Nephron (organoid): ENCODE measurements around the gene PLGLB2.
"Not testable (repeated sequence)": the region's sequence is repeated elsewhere in the genome, so short reads cannot be mapped to it uniquely, and the experiment has no call there.

Source experiments
- H3K27ac Mint-ChIP-seq, 3 experiments: 2 replicates each; pipeline ENCODE4 v1.8.0; 2020; ENCODE audit warnings: mixed read lengths in 3 of 3, mild to moderate bottlenecking in 2 of 3, moderate library complexity in 1 of 3
- H3K27me3 Mint-ChIP-seq: 2 replicates; pipeline ENCODE4 v1.8.0; 2021; ENCODE audit warnings: low read depth, mild to moderate bottlenecking, moderate library complexity, mixed read lengths
- H3K36me3 Mint-ChIP-seq: 2 replicates; pipeline ENCODE4 v1.8.0; 2020; ENCODE audit warnings: low read depth, mixed read lengths
- H3K4me1 Mint-ChIP-seq: 2 replicates; pipeline ENCODE4 v1.8.0; 2020; ENCODE audit warnings: mixed read lengths
- H3K4me3 Mint-ChIP-seq, 3 experiments: 2 replicates each; pipeline ENCODE4 v1.8.0; 2020; ENCODE audit warnings: mild to moderate bottlenecking in 3 of 3, mixed read lengths in 3 of 3, moderate library complexity in 2 of 3
- H3K9me3 Mint-ChIP-seq: 2 replicates; pipeline ENCODE4 v1.8.0; 2020; ENCODE audit warnings: mixed read lengths

The PLGLB2 gene

DNA sequence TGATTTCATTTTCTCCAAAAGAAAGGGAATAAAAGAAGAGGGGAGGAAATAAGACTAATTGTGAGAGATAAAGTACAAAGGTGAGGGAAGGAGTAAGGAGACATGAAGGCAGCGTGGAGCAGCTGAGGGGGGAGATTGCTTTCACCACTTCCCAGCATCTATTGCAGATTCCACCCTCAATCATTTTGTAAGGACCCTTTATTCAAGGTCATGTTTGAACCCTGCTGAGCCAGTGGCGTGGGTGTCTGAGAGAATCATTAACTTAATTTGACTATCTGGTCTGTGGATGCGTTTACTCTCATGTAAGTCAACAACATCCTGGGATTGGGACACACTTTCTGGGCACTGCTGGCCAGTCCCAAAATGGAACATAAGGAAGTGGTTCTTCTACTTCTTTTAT is at the start of gene PLGLB2:
TSS of gene PLGLB2 (plus strand) at position 297 of the 400 bp plus-strand sequence. CDS start at position 364, 67 bp downstream.
- H3K36me3 Mint-ChIP-seq, H3K27ac Mint-ChIP-seq, H3K4me1 Mint-ChIP-seq, H3K27me3 Mint-ChIP-seq, H3K4me3 Mint-ChIP-seq, H3K9me3 Mint-ChIP-seq: not testable (repeated sequence)

GRCh38 chr2:87704572-87705323 is 43.1 kb upstream of the PLGLB2 start:
- H3K36me3 Mint-ChIP-seq, H3K9me3 Mint-ChIP-seq: not testable (repeated sequence)

GRCh38 chr2:87708368-87708767 is 39.5 kb upstream of the PLGLB2 start:
- H3K27ac Mint-ChIP-seq, H3K36me3 Mint-ChIP-seq, H3K9me3 Mint-ChIP-seq, H3K4me3 Mint-ChIP-seq, H3K27me3 Mint-ChIP-seq, H3K4me1 Mint-ChIP-seq: not testable (repeated sequence)

More at GRCh38 chr2:87704572-87705323, 43.1 kb upstream of the PLGLB2 start:
- not testable (repeated sequence) for H3K4me1 Mint-ChIP-seq, H3K4me3 Mint-ChIP-seq, H3K27me3 Mint-ChIP-seq, H3K27ac Mint-ChIP-seq

DNA sequence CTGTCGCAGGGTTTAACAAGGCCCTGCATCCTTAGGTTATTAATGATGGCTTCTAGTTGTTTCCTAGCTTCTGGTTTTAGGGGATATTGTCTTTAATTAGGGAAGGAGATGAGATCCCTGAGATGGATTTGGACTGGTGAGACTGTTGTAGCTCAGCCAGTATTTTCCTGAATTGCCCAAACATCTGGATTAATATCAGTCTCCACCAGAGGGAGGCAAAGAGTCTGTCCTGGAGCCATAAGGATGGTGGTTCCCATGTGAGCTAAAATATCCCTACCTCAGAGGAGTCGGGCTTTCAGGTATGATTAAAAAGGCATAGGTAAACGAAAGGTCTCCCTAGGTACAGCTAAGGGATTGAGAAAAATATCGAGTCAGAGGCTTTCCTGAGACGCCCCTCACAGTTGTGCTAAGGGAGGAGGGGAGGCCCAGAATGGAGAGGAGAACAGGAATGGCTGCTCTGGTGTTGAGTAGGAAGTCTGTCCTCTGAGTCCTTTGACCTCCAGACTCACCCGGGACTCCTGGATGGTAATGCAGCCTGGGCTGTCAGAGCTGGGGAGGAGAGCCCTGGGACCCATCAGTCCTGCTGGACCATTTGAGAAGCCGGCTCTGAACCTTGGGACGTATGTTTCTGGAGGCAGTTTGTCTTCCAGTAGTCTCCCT is 19.8 kb upstream of the PLGLB2 start:
- not testable (repeated sequence) for H3K27ac Mint-ChIP-seq, H3K4me3 Mint-ChIP-seq, H3K4me1 Mint-ChIP-seq, H3K27me3 Mint-ChIP-seq, H3K36me3 Mint-ChIP-seq, H3K9me3 Mint-ChIP-seq

GRCh38 chr2:87740928-87741327 is 7.0 kb upstream of the PLGLB2 start:
- not testable (repeated sequence) for H3K27me3 Mint-ChIP-seq, H3K4me1 Mint-ChIP-seq, H3K27ac Mint-ChIP-seq, H3K36me3 Mint-ChIP-seq, H3K4me3 Mint-ChIP-seq, H3K9me3 Mint-ChIP-seq

GRCh38 chr2:87742393-87743108 is 5.3 kb upstream of the PLGLB2 start:
- H3K4me1 Mint-ChIP-seq, H3K36me3 Mint-ChIP-seq, H3K27ac Mint-ChIP-seq, H3K4me3 Mint-ChIP-seq, H3K9me3 Mint-ChIP-seq, H3K27me3 Mint-ChIP-seq: not testable (repeated sequence)

DNA sequence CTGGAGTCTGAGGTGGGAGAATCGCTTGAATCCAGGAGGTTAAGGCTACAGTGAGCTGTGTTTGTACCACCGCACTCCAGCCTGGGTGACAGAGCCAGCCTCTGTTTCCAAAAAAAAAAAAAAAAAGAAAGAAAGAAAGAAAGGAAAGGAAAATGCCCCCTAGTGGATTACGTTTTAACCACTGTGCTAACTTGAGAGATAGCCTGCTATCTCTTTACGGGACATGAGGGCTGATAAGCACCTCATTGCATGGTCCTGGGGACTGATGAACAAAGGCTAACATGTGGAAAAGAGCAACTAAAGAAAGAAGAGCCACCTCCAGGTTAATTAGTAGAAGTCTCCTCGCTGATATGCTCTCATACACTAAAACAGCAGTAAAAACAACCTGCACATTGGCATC is 4.2 kb upstream of the PLGLB2 start:
- H3K9me3 Mint-ChIP-seq, H3K4me1 Mint-ChIP-seq, H3K36me3 Mint-ChIP-seq: not testable (repeated sequence)

DNA sequence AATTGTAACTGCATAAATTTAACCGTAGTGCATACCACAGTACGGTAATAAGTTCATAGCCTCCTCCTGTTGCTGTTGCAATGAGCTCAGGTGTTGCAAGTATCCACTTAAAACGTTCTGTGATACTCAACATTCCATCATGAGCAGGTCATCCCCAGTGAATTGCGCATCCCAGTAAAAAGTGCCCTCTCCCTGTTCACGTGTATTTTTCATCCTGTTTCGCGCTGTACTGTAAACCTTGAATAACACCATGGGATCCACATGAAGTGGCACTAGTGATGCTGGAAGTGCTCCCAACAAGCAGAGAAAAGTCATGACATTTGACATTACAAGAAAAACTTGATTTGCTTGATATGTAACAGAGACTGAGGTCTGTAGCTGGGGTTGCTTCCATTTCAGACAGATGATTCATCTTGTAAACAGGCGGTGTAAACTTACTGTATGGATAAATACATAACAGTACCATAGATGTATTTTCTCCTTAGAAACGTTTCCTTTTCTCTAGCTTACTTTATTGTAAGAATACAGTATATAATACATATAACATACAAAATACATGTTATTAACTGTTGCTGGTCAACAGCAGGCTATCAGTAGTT is 2.4 kb upstream of the PLGLB2 start:
- not testable (repeated sequence) for H3K9me3 Mint-ChIP-seq, H3K4me1 Mint-ChIP-seq, H3K36me3 Mint-ChIP-seq, H3K27ac Mint-ChIP-seq, H3K4me3 Mint-ChIP-seq, H3K27me3 Mint-ChIP-seq

More for the DNA sequence above, 4.2 kb upstream of the PLGLB2 start:
- H3K27ac Mint-ChIP-seq, H3K4me3 Mint-ChIP-seq, H3K27me3 Mint-ChIP-seq: not testable (repeated sequence)

DNA sequence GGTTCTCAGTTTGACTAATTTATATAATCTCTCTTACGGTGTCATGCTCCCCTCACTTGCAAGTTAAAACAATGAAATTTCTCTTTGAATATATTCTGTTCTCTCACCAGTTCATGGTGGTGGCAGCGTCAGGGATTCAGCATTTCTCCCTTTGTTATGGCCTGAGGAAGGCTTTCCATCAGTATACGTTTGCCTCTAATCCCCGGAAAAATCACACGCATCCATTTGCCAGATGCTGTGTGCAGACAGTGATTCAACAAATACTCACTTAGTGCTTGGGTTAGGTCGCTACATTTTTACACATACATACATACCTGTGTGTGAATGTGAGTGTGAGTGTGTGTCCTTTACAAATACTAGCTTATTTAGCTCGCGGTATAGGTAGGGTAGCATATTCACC is 637 bp downstream of the PLGLB2 start:
- not testable (repeated sequence) for H3K27me3 Mint-ChIP-seq, H3K4me1 Mint-ChIP-seq, H3K4me3 Mint-ChIP-seq, H3K27ac Mint-ChIP-seq, H3K9me3 Mint-ChIP-seq, H3K36me3 Mint-ChIP-seq

GRCh38 chr2:87750560-87750959 is 2.7 kb downstream of the PLGLB2 start:
- not testable (repeated sequence) for H3K27ac Mint-ChIP-seq, H3K4me3 Mint-ChIP-seq, H3K4me1 Mint-ChIP-seq, H3K36me3 Mint-ChIP-seq, H3K9me3 Mint-ChIP-seq, H3K27me3 Mint-ChIP-seq

DNA sequence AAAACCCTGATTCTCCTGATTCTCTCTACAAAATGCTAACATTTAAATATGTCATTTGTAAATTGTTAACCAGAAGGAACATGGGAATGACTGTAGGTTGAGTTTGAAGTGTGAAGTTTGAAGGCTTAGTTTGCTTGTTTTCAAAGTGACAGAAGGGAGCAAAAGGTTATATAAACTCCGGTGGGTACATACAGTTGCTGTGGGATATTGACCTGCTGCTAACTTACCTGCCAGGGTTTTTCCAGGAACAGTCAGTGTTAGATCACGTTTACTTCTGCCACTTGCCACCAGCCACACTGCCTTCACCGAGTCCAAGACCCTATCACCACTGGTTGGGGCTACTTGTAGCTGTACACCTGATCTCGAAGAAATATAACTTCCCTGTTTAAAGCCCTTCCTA is 6.9 kb downstream of the PLGLB2 start:
- not testable (repeated sequence) for H3K4me3 Mint-ChIP-seq, H3K27me3 Mint-ChIP-seq, H3K9me3 Mint-ChIP-seq, H3K36me3 Mint-ChIP-seq, H3K27ac Mint-ChIP-seq, H3K4me1 Mint-ChIP-seq
